NCI-H526 treated with DMSO at 0.1 percent for 48 hours (cell line): ENCODE results near the gene MUSTN1.

Experiments used
- DNase-seq: peaks from one replicate; lab custom pipeline; 2025; lab: John Stamatoyannopoulos, UW

Gene MUSTN1

DNA sequence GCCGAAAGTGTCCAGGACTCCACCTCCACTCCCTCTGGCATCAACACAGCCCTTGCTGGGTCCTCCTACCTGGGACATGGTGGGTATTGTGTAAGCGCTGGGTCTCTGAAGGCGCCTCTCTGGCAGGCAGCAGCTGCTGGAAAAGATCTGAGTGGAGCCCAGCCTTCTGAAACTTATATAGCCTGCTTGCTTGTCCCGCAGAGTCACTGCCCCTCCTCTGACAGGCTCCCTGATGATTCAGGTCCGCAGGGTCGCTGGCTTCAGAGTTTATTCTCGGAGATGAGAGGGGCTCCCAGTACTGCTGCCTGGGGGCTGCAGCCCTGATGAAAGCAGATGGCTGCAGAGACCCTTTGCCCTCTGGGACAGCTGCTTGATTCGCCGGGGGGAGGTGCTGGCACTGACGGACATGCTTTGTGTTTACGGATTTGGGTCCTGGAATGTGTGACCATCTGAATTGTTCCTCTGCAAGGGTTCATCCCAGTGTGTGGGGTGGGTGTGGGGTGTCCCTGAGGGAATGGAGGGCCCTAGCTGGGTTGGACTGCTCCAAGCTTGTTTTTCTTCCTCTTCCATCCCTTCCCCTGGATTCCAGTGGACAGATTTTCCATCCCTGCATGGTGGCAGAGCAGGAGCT is at the start of gene MUSTN1:
TSS of gene MUSTN1 (minus strand) at position 149 of the 631 bp plus-strand sequence. CDS start at position 78, 71 bp downstream.
- DNase-seq, result no peak

GRCh38 chr3:52882377-52882776 is 47.6 kb upstream of the MUSTN1 start:
- no peak for DNase-seq

GRCh38 chr3:52881871-52882270 is 47.1 kb upstream of the MUSTN1 start:
- DNase-seq, result no peak

GRCh38 chr3:52880474-52880873 is 45.7 kb upstream of the MUSTN1 start:
- DNase-seq, result no peak

DNA sequence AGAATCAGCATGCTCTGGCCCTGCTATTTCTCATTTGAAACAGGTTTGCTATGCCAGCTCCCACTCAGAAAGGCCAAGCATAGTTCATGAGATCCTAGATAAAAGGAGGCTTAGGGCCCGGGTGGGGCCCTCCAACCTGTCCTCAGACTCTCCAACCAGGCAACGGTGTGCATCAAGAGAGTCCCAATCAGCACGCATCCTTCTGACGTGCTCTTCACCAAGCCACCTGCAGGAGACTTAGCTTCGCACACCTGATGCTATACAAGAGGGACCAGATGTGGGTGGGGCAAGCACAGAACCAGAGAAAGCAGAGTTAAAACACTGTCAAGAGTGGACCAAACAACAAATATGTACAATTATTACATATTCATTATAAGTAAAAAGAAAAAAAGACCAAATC is 45.2 kb upstream of the MUSTN1 start:
- no peak for DNase-seq

- DNase-seq, result no peak
Observed at GRCh38 chr3:52879581-52879980, 44.8 kb upstream of the MUSTN1 start.

- no peak for DNase-seq
Observed at GRCh38 chr3:52879090-52879489, 44.3 kb upstream of the MUSTN1 start.

- DNase-seq, result no peak
Observed at GRCh38 chr3:52877085-52877484, 42.3 kb upstream of the MUSTN1 start.

- DNase-seq, result no peak
Observed at GRCh38 chr3:52874864-52875587, 40.2 kb upstream of the MUSTN1 start.

DNA sequence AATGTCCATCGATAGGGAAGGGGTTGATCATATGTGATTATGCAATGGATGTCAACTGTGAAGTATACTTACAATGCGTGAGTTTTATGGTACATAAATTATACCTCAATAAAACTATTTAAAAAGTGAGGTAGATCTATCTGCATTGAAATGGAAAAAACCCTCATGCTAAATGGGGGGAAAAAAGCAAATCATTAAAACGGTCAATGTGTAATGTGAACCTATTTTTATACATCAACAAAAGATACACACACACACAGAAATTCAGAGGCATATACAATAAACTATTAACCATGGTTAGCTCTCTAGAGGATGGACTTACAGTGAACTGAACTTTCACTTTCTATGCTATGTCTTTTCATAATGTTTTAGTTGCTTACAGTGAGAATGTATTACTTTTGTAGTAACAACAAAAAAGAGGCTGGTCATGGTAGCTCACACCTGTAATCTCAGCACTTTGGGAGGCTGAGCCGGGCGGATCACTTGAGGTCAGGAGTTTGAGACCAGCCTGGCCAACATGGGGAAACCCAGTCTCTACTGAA is 39.4 kb upstream of the MUSTN1 start:
- DNase-seq, result no peak

DNA sequence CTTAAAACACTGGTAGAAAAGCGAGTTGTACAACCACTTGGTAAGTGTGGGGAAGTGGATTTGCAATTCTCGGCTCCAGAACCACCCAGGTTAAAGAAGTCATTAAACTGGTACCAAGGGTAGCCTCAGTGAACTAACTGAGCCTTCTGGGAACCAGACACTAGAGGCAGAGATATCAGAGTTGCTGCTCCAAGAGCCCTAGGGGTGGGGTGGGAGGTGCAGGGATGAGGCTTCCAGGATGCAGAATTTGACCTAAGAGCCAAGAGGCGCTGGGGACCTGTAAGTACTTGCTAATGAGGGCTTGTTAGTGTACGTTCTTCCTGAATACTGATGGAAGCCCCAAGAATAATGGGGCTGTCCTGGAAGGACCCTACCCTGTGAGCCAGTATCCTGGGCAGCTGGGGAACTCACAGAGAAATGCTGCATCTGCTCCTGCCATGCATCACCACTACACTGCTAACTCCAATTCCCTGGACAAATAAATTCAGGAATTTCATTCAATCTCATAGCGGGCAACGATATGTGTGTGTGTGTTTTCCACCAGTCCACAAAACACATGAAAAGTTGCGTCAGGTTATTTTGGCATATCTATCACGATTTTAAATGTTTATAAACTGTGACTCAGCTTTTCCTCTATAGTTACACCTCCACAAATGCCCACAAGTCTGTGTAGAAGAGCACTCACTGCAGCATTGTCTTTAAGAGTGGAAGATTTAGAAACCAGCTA is 38.8 kb upstream of the MUSTN1 start:
- no peak for DNase-seq

GRCh38 chr3:52872245-52872644 is 37.4 kb upstream of the MUSTN1 start:
- no peak for DNase-seq

DNA sequence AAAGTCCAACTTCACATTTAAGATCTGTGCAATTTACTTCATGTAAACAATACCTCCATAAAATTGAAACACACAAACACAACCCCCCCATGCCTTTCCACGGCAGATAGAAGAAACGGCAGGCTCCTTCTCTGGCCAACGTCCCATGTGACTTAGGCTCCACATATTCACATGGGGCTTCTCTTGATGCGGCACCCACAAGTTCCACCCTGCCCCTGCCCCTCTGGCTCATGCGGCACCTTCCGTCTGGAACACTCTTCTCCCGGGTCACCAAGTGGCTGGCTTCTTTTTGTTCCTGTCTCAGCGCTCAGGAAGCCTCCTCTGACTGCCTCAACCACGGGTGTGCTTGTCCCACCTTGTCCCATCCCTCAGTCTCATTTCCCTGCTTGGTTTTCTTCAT is 36.9 kb upstream of the MUSTN1 start:
- no peak for DNase-seq

- no peak for DNase-seq
Observed at GRCh38 chr3:52870471-52870870, 35.7 kb upstream of the MUSTN1 start.

GRCh38 chr3:52866427-52866826 is 31.6 kb upstream of the MUSTN1 start:
- no peak for DNase-seq

DNA sequence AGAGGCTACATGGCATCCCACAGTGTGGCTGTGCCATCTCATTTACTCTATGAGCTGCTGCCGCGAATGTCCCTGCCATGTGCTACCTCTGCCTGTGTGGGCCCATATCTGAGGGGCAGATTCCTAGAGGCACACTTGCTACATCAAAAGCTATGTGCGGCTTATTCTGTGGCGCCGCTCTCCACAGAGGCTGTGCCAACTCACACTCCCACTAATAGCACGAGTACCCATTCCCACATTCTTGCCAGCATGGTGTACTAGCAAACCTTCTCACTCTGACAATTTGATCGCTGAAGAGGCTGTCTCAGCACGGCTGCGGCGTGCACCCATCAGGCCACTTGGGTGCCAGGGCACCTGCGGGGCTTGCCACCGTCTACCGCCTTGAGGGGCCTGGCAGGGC is 31.2 kb upstream of the MUSTN1 start:
- DNase-seq, result no peak

DNA sequence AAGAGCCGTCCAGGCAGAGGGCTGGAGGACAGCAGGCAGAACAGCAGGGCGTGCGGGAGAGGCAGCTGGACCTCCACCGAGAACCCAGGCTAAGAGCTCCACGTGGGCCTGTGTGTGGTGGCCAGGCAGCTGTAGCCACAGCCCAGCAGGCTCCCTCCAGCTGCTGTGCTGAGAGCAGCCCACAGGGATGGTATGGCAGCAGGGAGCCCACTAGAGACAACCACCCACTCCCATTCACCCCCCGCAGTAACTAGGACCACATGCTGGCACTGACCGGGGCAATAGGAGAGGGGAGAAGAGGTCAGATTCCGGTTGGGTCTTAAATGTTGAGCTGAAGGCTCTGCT is 25.6 kb upstream of the MUSTN1 start:
- no peak for DNase-seq

DNA sequence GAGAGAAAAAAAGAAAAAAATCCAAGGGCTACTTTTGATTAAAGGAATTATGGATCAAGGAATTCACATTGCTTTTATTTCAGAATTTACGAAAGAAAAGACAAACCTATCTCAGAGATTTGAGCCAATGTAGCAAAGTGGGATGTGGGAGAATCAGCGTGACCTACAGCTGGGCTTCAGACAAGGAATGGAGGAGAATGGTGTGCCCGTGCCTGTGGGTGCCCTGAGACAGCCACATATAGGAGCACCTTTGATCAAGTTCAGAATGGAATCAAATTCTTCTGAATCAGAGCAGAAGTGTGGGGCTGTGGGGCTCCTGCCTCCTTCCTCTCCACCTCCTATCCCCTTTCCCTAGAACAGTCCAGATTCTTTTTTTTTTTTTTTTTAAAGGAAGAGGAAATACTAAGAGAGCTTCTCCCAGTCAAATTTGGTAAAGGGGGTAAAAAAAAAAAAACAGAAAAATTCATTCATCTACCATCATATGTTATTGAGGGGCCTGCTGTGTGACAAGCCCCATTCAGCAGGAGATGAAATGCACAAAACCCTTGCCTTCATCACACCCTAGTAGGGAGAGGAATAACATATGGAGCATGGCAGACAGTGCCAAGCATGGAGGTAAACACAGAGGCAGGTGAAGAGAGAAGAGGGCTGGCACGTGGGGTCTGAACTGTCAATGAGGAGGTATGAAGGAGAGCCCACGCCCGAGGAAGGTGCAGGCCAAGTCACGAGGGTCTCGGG is 25.0 kb upstream of the MUSTN1 start:
- DNase-seq, result no peak

DNA sequence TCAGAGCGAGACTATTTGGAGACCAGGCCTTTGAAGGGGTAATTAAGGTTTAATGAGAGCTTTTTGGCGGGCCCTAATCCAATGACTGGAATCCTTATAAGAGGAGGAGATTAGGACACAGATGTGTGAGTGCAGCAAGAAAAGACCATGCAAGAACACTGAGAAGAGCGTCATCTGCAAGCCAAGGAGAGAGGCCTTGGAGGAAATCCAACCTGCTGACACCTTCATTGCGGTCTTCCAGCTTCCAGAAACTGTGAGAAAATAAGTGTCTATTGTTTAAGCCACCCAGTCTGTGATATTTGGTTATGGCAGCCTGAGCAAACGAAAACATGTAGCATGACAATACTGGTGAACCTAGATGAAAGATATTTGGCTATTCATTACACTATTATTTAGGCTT is 23.0 kb upstream of the MUSTN1 start:
- DNase-seq, result no peak

GRCh38 chr3:52857133-52857532 is 22.3 kb upstream of the MUSTN1 start:
- DNase-seq, result no peak

DNA sequence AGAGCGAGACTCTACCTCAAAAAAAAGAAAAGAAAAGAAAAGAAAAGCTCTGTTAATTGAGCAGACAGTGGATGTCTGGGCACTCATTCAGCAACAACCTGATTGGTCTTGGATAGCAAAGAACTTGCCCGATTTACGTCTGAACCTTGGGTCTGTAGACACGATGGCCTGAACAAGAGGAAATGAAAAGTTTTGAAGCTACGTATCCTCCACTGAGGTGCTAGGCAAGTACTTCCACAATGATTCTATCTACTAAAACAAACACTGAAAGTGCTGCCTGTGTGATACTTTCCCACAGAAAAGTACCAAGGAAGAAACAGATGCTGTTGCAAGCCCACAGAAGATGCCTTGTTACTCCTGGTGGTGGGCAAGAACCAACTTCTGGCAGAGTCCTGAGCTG is 21.8 kb upstream of the MUSTN1 start:
- no peak for DNase-seq

GRCh38 chr3:52854013-52854412 is 19.2 kb upstream of the MUSTN1 start:
- DNase-seq, result no peak
